ENCODE measurements around the gene PLCB1. TPM values are rescaled to one million over a fixed set of nuclear protein-coding genes. Genes with fewer than 3 reads are reported as not detected.

Gene PLCB1
- total and polyA plus RNA-seq, 10 of the 15 experiments (the other 5 are each of a cell fraction or from before 2014, with no cell fraction given): 0.05 to 5.3 (median 0.17) TPM; not detected in 1

GRCh38 chr20:8777911-8778310 is 645.8 kb downstream of the PLCB1 start:
- in situ Hi-C loops (cut with MboI): no loop called here
- ATAC-seq (no peak), FAIRE-seq (no peak), DNase-seq (ENCODE audit: low read depth, low spot score) (no peak)
- BruUV-seq (replicated peaks): no TSS peak
- H3K27me3 ChIP-seq (replicated peaks in 1 of 2; ENCODE audit: control insufficient read depth in 2 of 2, insufficient read depth in 2 of 2, low read length in 1 of 2): no peaks in the 10 kb centered on the region
- H3K79me2 ChIP-seq (ENCODE audit: control insufficient read depth, insufficient read depth, low read length): no peaks in the 10 kb centered on the region
- intact Hi-C loops (cut with micrococcal nuclease; ENCODE audit: unreplicated experiment): no loop called here
- H3K9ac ChIP-seq (ENCODE audit: control insufficient read depth, insufficient read depth, low read length): no peak overlapping the region
- H2AFZ ChIP-seq (ENCODE audit: control insufficient read depth, low read depth, low read length): no peak overlapping the region
- no peaks in the 10 kb centered on the region for H3K4me1 ChIP-seq (ENCODE audit: control insufficient read depth, insufficient read depth, low read length)
- H3K27ac ChIP-seq (ENCODE audit: control insufficient read depth, insufficient read depth): no peak overlapping the region
- TF ChIP-seq BACH1 (IDR thresholded peaks at IDR 0.05; ENCODE audit: borderline replicate concordance) (no peak), RBBP5 (conservative IDR thresholded peaks at IDR 0.05) (no peak), GATAD2B (conservative IDR thresholded peaks at IDR 0.05; ENCODE audit: low read depth) (no peak), RCOR1 (conservative IDR thresholded peaks at IDR 0.05; ENCODE audit: low read depth, low read length) (no peak), MEF2A (IDR thresholded peaks at IDR 0.05; ENCODE audit: insufficient read depth, low read depth, low read length) (no peak), KAT2A (conservative IDR thresholded peaks at IDR 0.05; ENCODE audit: control insufficient read depth, low read depth, low read length) (no peak), JUNB (IDR thresholded peaks at IDR 0.05) (no peak)
- TF ChIP-seq, protein P1, sequence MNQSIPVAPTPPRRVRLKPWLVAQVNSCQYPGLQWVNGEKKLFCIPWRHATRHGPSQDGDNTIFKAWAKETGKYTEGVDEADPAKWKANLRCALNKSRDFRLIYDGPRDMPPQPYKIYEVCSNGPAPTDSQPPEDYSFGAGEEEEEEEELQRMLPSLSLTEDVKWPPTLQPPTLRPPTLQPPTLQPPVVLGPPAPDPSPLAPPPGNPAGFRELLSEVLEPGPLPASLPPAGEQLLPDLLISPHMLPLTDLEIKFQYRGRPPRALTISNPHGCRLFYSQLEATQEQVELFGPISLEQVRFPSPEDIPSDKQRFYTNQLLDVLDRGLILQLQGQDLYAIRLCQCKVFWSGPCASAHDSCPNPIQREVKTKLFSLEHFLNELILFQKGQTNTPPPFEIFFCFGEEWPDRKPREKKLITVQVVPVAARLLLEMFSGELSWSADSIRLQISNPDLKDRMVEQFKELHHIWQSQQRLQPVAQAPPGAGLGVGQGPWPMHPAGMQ (IDR thresholded peaks at IDR 0.05; ENCODE audit: borderline replicate concordance): no peak
- H3K36me3 ChIP-seq (ENCODE audit: control insufficient read depth in 2 of 2, insufficient read depth in 2 of 2, low read length in 1 of 2): no peaks in the 10 kb centered on the region
- ChIA-PET SMC1A (ENCODE audit: uncharacterized antibody, unreplicated experiment) (no interaction called here), RAD21 (ENCODE audit: unreplicated experiment) (no interaction called here), CTCF (no interaction called here), POLR2A (no interaction called here)
- H3K4me2 ChIP-seq (ENCODE audit: control insufficient read depth, insufficient read depth): no peak overlapping the region
- H4K20me1 ChIP-seq (ENCODE audit: control insufficient read depth, insufficient read depth): no peaks in the 10 kb centered on the region
- no peaks in the 10 kb centered on the region for H3K9me3 ChIP-seq (replicated peaks; ENCODE audit: control insufficient read depth, insufficient read depth, low read length)
- no peak overlapping the region for H3K4me3 ChIP-seq
- 22% methylated on average over 4 of the region's 4 CpGs for WGBS (ENCODE audit: insufficient coverage, insufficient replicate concordance, low lambda C conversion rate, missing lambda C conversion rate)

DNA sequence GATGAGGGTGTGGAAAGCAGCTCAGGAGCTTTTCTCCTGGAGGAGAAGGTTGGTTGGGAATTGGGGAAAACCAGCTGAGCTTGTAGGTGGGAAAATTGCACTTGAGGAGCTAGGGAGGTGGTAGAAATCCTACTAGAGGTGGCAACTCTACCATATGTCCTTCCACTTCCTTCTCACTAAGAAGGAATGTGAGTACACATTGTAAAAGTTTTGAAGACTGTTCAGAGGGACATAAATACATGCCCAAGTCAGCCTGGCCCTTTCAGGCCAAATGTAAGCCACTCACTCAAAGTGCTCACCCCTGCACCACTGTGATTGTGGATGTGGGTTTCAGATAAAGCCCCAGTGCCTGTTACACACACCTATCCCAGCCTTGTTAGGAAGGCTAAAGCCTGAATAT is 646.3 kb downstream of the PLCB1 start:
- DNase-seq (ENCODE audit: low read depth, low spot score) (no peak), ATAC-seq (no peak), FAIRE-seq (no peak)
- H3K27ac ChIP-seq (ENCODE audit: control insufficient read depth, insufficient read depth): no peak overlapping the region
- ChIA-PET SMC1A (ENCODE audit: uncharacterized antibody, unreplicated experiment) (no interaction called here), CTCF (no interaction called here), POLR2A (no interaction called here), RAD21 (ENCODE audit: unreplicated experiment) (no interaction called here)
- in situ Hi-C loops (cut with MboI) (no loop called here), intact Hi-C loops (cut with micrococcal nuclease; ENCODE audit: unreplicated experiment) (no loop called here)
- H3K79me2 ChIP-seq (ENCODE audit: control insufficient read depth, insufficient read depth, low read length): no peaks in the 10 kb centered on the region
- no TSS peak for BruUV-seq (replicated peaks)
- no peaks in the 10 kb centered on the region for H3K9me3 ChIP-seq (replicated peaks; ENCODE audit: control insufficient read depth, insufficient read depth, low read length)
- H2AFZ ChIP-seq (ENCODE audit: control insufficient read depth, low read depth, low read length): no peak overlapping the region
- no peaks in the 10 kb centered on the region for H4K20me1 ChIP-seq (ENCODE audit: control insufficient read depth, insufficient read depth)
- no peak overlapping the region for H3K4me3 ChIP-seq
- no peaks in the 10 kb centered on the region for H3K27me3 ChIP-seq (replicated peaks in 1 of 2; ENCODE audit: control insufficient read depth in 2 of 2, insufficient read depth in 2 of 2, low read length in 1 of 2)
- H3K9ac ChIP-seq (ENCODE audit: control insufficient read depth, insufficient read depth, low read length): no peak overlapping the region
- H3K36me3 ChIP-seq (ENCODE audit: control insufficient read depth in 2 of 2, insufficient read depth in 2 of 2, low read length in 1 of 2): no peaks in the 10 kb centered on the region
- no peaks in the 10 kb centered on the region for H3K4me1 ChIP-seq (ENCODE audit: control insufficient read depth, insufficient read depth, low read length)
- H3K4me2 ChIP-seq (ENCODE audit: control insufficient read depth, insufficient read depth): no peak overlapping the region
- TF ChIP-seq TCF3 (IDR thresholded peaks at IDR 0.05; ENCODE audit: borderline replicate concordance, insufficient read depth, low read depth, low read length) (no peak), MEF2B (IDR thresholded peaks at IDR 0.05; ENCODE audit: partially characterized antibody, poor library complexity, severe bottlenecking) (no peak), DPF2 (IDR thresholded peaks at IDR 0.05) (no peak), NFYA (IDR thresholded peaks at IDR 0.05; ENCODE audit: borderline replicate concordance, low read depth, low read length) (no peak), JUND (IDR thresholded peaks at IDR 0.05; ENCODE audit: low read depth, low read length) (no peak), ZNF207 (IDR thresholded peaks at IDR 0.05; ENCODE audit: borderline replicate concordance) (no peak), NFIC (IDR thresholded peaks at IDR 0.05; ENCODE audit: low read depth, low read length) (no peak), PAX5 (IDR thresholded peaks at IDR 0.05; ENCODE audit: borderline replicate concordance, low read depth, low read length) (no peak), MEF2A (IDR thresholded peaks at IDR 0.05; ENCODE audit: insufficient read depth, low read depth, low read length) (no peak)
